ENCODE results near the gene FGF18.

FGF18 gene

GRCh38 chr5:171484460-171484899 is 65.0 kb downstream of the FGF18 start:
- Histone ChIP-seq H3K4me3 (no peak overlapping the region), H3K36me3 (no peaks in the 10 kb centered on the region), H3K4me1 (peaks cover 0 to 52% (median 20%) of the 10 kb centered on the region in 4 donors), H3K27me3 (no peaks in the 10 kb centered on the region), H3K9me3 (no peaks in the 10 kb centered on the region), H3K27ac (peak overlapping the region; percentile 36 to 62)
- intact Hi-C loops (cut with DNase I; ENCODE audit: low total_unique reads) = no loop called here
- TF ChIP-seq, protein P1, sequence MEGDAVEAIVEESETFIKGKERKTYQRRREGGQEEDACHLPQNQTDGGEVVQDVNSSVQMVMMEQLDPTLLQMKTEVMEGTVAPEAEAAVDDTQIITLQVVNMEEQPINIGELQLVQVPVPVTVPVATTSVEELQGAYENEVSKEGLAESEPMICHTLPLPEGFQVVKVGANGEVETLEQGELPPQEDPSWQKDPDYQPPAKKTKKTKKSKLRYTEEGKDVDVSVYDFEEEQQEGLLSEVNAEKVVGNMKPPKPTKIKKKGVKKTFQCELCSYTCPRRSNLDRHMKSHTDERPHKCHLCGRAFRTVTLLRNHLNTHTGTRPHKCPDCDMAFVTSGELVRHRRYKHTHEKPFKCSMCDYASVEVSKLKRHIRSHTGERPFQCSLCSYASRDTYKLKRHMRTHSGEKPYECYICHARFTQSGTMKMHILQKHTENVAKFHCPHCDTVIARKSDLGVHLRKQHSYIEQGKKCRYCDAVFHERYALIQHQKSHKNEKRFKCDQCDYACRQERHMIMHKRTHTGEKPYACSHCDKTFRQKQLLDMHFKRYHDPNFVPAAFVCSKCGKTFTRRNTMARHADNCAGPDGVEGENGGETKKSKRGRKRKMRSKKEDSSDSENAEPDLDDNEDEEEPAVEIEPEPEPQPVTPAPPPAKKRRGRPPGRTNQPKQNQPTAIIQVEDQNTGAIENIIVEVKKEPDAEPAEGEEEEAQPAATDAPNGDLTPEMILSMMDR (IDR thresholded peaks at IDR 0.05) = peak; percentile 38 to 64
- no peak for DNase-seq

- Histone ChIP-seq H3K27ac (no peak overlapping the region), H3K27me3 (no peaks in the 10 kb centered on the region), H3K4me1 (peaks cover 0 to 40% (median 17%) of the 10 kb centered on the region in 4 donors), H3K36me3 (no peaks in the 10 kb centered on the region), H3K9me3 (no peaks in the 10 kb centered on the region), H3K4me3 (no peak overlapping the region)
- intact Hi-C loops (cut with DNase I; ENCODE audit: low total_unique reads) = no loop called here
- DNase-seq = no peak
- TF ChIP-seq, protein P1 (IDR thresholded peaks at IDR 0.05) = no peak
These were observed 66.2 kb downstream of the FGF18 start for GRCh38 chr5:171485668-171486067.

- Histone ChIP-seq H3K36me3 (no peaks in the 10 kb centered on the region), H3K4me1 (peaks cover 0 to 31% (median 17%) of the 10 kb centered on the region in 4 donors), H3K27me3 (no peaks in the 10 kb centered on the region), H3K4me3 (no peak overlapping the region), H3K9me3 (no peaks in the 10 kb centered on the region), H3K27ac (no peak overlapping the region)
- no peak for DNase-seq
- intact Hi-C loops (cut with DNase I; ENCODE audit: low total_unique reads) = no loop called here
- TF ChIP-seq, protein P1 (IDR thresholded peaks at IDR 0.05) = no peak
These were observed 67.2 kb downstream of the FGF18 start for GRCh38 chr5:171486613-171487012.

GRCh38 chr5:171488876-171489275 is 69.4 kb downstream of the FGF18 start:
- no peaks in the 10 kb centered on the region for H3K27me3 ChIP-seq
- no peak overlapping the region for H3K27ac ChIP-seq
- H3K9me3 ChIP-seq = no peaks in the 10 kb centered on the region
- peaks cover 0 to 13% (median 11%) of the 10 kb centered on the region in 4 donors for H3K4me1 ChIP-seq
- H3K36me3 ChIP-seq = no peaks in the 10 kb centered on the region
- intact Hi-C loops (cut with DNase I; ENCODE audit: low total_unique reads) = no loop called here
- no peak overlapping the region for H3K4me3 ChIP-seq
- TF ChIP-seq, protein P1 (IDR thresholded peaks at IDR 0.05) = no peak
- no peak for DNase-seq

GRCh38 chr5:171492781-171493180 is 73.3 kb downstream of the FGF18 start:
- intact Hi-C loops (cut with DNase I; ENCODE audit: low total_unique reads) = no loop called here
- no peak overlapping the region for H3K27ac ChIP-seq
- H3K9me3 ChIP-seq = no peaks in the 10 kb centered on the region
- DNase-seq = no peak
- H3K27me3 ChIP-seq = no peaks in the 10 kb centered on the region
- H3K36me3 ChIP-seq = no peaks in the 10 kb centered on the region
- H3K4me1 ChIP-seq = peaks cover 0 to 40% (median 37%) of the 10 kb centered on the region in 4 donors
- no peak overlapping the region for H3K4me3 ChIP-seq
- TF ChIP-seq, protein P1 (IDR thresholded peaks at IDR 0.05) = no peak

All from tibial artery (tissue), 4 donors.